BLaER1 treated with 17β-estradiol and CSF1 and Interleukin-3, amounts not matched to agents 10 nM and 100 nM (cell line): ENCODE data around the gene BCAR1.

Experiments
- H3K27ac ChIP-seq, 11 experiments: shearing (Covaris generic); formaldehyde crosslinking; 2 replicates each; pipeline ENCODE4 v1.8.1; 2022
- H3K27me3 ChIP-seq, 11 experiments: shearing (Covaris generic); formaldehyde crosslinking; 2 replicates each; pipeline ENCODE4 v1.8.1; 2022
- H3K36me3 ChIP-seq, 11 experiments: shearing (Covaris generic); formaldehyde crosslinking; 2 replicates each; pipeline ENCODE4 v1.8.1; 2022
- H3K4me1 ChIP-seq, 10 experiments: shearing (Covaris generic); formaldehyde crosslinking; 2 replicates each; pipeline ENCODE4 v1.8.1; 2022
- H3K4me2 ChIP-seq, 11 experiments: shearing (Covaris generic); formaldehyde crosslinking; 2 replicates each; pipeline ENCODE4 v1.8.1; 2022
- H3K4me3 ChIP-seq, 10 experiments: shearing (Covaris generic); formaldehyde crosslinking; 2 replicates each; pipeline ENCODE4 v1.8.1; 2022
- H3K9ac ChIP-seq, 11 experiments: shearing (Covaris generic); formaldehyde crosslinking; 2 replicates each; pipeline ENCODE4 v1.8.1; 2022
- H3K9me3 ChIP-seq, 11 experiments: shearing (Covaris generic); formaldehyde crosslinking; replicated peaks in 1 of 11; 2 replicates each; pipeline ENCODE4 v1.8.1; 2022
- H4K20me1 ChIP-seq, 11 experiments: shearing (Covaris generic); formaldehyde crosslinking; 2 replicates each; pipeline ENCODE4 v1.8.1; 2022
- Cebpa-rat ChIP-seq, 11 experiments: shearing (Covaris generic); IDR thresholded peaks; 2 replicates each; pipeline ENCODE4 v1.8.1; 2022

The BCAR1 gene

GRCh38 chr16:75252946-75253911 is 1.8 kb upstream of the BCAR1 start:
- Histone ChIP-seq H3K9ac (no peak overlapping the region), H4K20me1 (peaks cover 11 to 100% (median 66%) of the 10 kb centered on the region in 11 experiments; a peak in 21 of 22 replicates), H3K9me3 (no peaks in the 10 kb centered on the region), H3K27ac (no peak overlapping the region), H3K27me3 (peaks cover 61 to 100% (median 69%) of the 10 kb centered on the region in 11 experiments), H3K36me3 (no peaks in the 10 kb centered on the region), H3K4me1 (peaks cover 13 to 22% (median 16%) of the 10 kb centered on the region in 10 experiments), H3K4me2 (no peak overlapping the region), H3K4me3 (no peak overlapping the region)
- no peak for TF ChIP-seq Cebpa-rat (IDR thresholded peaks at IDR 0.05)

- Histone ChIP-seq H3K4me2 (peak overlapping the region in 3 of 11 experiments; percentile 95 to 100 (median 98); a peak in 1 of 22 replicates), H3K4me3 (no peak overlapping the region)
These were observed 833 bp upstream of the BCAR1 start for GRCh38 chr16:75252049-75252864.

GRCh38 chr16:75250809-75251279 is 580 bp downstream of the BCAR1 start:
- Histone ChIP-seq H3K4me2 (peak overlapping the region; percentile 85 to 100 (median 98)), H3K4me3 (peak overlapping the region; percentile 42 to 70 (median 60)), H3K27ac (no peak overlapping the region), H3K9ac (peak overlapping the region in 9 of 11 experiments; percentile 15 to 70 (median 48); a peak in 15 of 22 replicates), H3K36me3 (no peaks in the 10 kb centered on the region), H4K20me1 (peaks cover 11 to 100% (median 76%) of the 10 kb centered on the region in 11 experiments; a peak in 21 of 22 replicates), H3K9me3 (no peaks in the 10 kb centered on the region), H3K27me3 (peaks cover 72 to 100% (median 88%) of the 10 kb centered on the region in 11 experiments), H3K4me1 (peaks cover 13 to 26% (median 20%) of the 10 kb centered on the region in 10 experiments)
- TF ChIP-seq Cebpa-rat (IDR thresholded peaks at IDR 0.05): no peak

More at GRCh38 chr16:75252049-75252864, 833 bp upstream of the BCAR1 start:
- Histone ChIP-seq H3K9ac (no peak overlapping the region), H3K4me1 (peaks cover 13 to 25% (median 20%) of the 10 kb centered on the region in 10 experiments), H4K20me1 (peaks cover 11 to 100% (median 76%) of the 10 kb centered on the region in 11 experiments; a peak in 21 of 22 replicates), H3K9me3 (no peaks in the 10 kb centered on the region), H3K36me3 (no peaks in the 10 kb centered on the region), H3K27me3 (peaks cover 71 to 100% (median 78%) of the 10 kb centered on the region in 11 experiments), H3K27ac (no peak overlapping the region)
- TF ChIP-seq Cebpa-rat (IDR thresholded peaks at IDR 0.05): no peak

- Histone ChIP-seq H4K20me1 (peaks cover 11 to 100% (median 77%) of the 10 kb centered on the region in 11 experiments; a peak in 21 of 22 replicates), H3K4me1 (peaks cover 18 to 31% (median 25%) of the 10 kb centered on the region in 10 experiments), H3K4me3 (peak overlapping the region; percentile 42 to 70 (median 60)), H3K4me2 (peak overlapping the region; percentile 85 to 100 (median 98)), H3K27ac (no peak overlapping the region), H3K27me3 (peaks cover 72 to 100% (median 88%) of the 10 kb centered on the region in 11 experiments), H3K36me3 (no peaks in the 10 kb centered on the region), H3K9me3 (no peaks in the 10 kb centered on the region), H3K9ac (peak overlapping the region in 7 of 11 experiments; percentile 15 to 70 (median 62); a peak in 10 of 22 replicates)
- no peak for TF ChIP-seq Cebpa-rat (IDR thresholded peaks at IDR 0.05)
These were observed 1.2 kb downstream of the BCAR1 start for GRCh38 chr16:75250089-75250808.

- Histone ChIP-seq H3K36me3 (no peaks in the 10 kb centered on the region), H4K20me1 (peaks cover 11 to 100% (median 70%) of the 10 kb centered on the region in 11 experiments; a peak in 21 of 22 replicates), H3K4me1 (peaks cover 26 to 37% (median 34%) of the 10 kb centered on the region in 10 experiments), H3K27ac (no peak overlapping the region), H3K9ac (no peak overlapping the region), H3K4me2 (no peak overlapping the region), H3K9me3 (no peaks in the 10 kb centered on the region), H3K4me3 (no peak overlapping the region), H3K27me3 (peaks cover 70 to 96% (median 82%) of the 10 kb centered on the region in 11 experiments)
- TF ChIP-seq Cebpa-rat (IDR thresholded peaks at IDR 0.05): no peak
These were observed 2.0 kb downstream of the BCAR1 start for GRCh38 chr16:75249441-75249840.

- no peak overlapping the region for H3K9ac ChIP-seq
- H3K27me3 ChIP-seq: peaks cover 66 to 91% (median 75%) of the 10 kb centered on the region in 11 experiments
- no peak overlapping the region for H3K4me3 ChIP-seq
- H3K27ac ChIP-seq: no peak overlapping the region
- peaks cover 32 to 44% (median 40%) of the 10 kb centered on the region in 10 experiments for H3K4me1 ChIP-seq
- TF ChIP-seq Cebpa-rat (IDR thresholded peaks at IDR 0.05): no peak
- H3K4me2 ChIP-seq: peak overlapping the region in 6 of 11 experiments; percentile 6 to 31 (median 22); a peak in 8 of 22 replicates
- H4K20me1 ChIP-seq: peaks cover 11 to 100% (median 63%) of the 10 kb centered on the region in 11 experiments; a peak in 21 of 22 replicates
- no peaks in the 10 kb centered on the region for H3K9me3 ChIP-seq
- no peaks in the 10 kb centered on the region for H3K36me3 ChIP-seq
These were observed 2.7 kb downstream of the BCAR1 start for GRCh38 chr16:75248536-75249380.

GRCh38 chr16:75248142-75248535 is 3.3 kb downstream of the BCAR1 start:
- Histone ChIP-seq H3K4me3 (no peak overlapping the region), H3K4me2 (peak overlapping the region in 6 of 11 experiments; percentile 6 to 31 (median 22); a peak in 8 of 22 replicates)

More at GRCh38 chr16:75248142-75248535, 3.3 kb downstream of the BCAR1 start:
- no peaks in the 10 kb centered on the region for H3K9me3 ChIP-seq
- H3K4me1 ChIP-seq: peaks cover 33 to 46% (median 42%) of the 10 kb centered on the region in 10 experiments
- TF ChIP-seq Cebpa-rat (IDR thresholded peaks at IDR 0.05): no peak
- no peaks in the 10 kb centered on the region for H3K36me3 ChIP-seq
- peaks cover 60 to 91% (median 69%) of the 10 kb centered on the region in 11 experiments for H3K27me3 ChIP-seq
- H4K20me1 ChIP-seq: peaks cover 11 to 100% (median 57%) of the 10 kb centered on the region in 11 experiments; a peak in 21 of 22 replicates
- H3K9ac ChIP-seq: no peak overlapping the region
- H3K27ac ChIP-seq: no peak overlapping the region
